ENCODE measurements around the gene LGALS16. TPM values are rescaled to one million over a fixed set of nuclear protein-coding genes. Genes with fewer than 3 reads are reported as not detected.

Gene LGALS16
- total RNA-seq, 1 experiment from 2014 or later = not detected

DNA sequence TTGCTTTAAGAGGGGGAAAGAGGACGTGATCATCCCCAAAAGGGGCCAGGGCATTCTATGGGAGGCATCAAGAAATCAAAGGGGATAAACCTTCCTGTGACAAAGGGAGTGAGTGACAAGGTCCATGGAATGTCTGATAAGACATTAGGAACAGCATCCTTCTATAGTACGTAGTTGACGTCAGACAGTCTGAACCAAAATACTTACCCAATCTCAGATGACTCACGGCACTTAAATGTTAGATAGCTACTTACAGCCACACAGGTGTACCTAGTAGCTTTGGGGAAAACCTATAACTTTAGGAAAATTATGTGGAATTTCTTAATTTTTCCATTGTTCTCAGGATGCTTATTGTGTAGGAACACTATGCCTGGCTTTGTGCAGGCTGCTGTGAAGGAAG lies 4.9 kb downstream of the LGALS16 start:
- Histone ChIP-seq H3K9ac (ENCODE audit: low read length) (no peak overlapping the region), H3K4me1 (ENCODE audit: control insufficient read depth in 1 of 2, insufficient read depth in 2 of 2, low read length in 2 of 2) (no peaks in the 10 kb centered on the region), H4K20me1 (ENCODE audit: insufficient read depth) (no peaks in the 10 kb centered on the region), H3K27ac (ENCODE audit: low read depth, low read length) (no peak overlapping the region), H3K27me3 (ENCODE audit: insufficient read depth, low read length) (peaks cover 38% of the 10 kb centered on the region), H3K9me2 (ENCODE audit: insufficient read depth) (no peaks in the 10 kb centered on the region), H3K9me3 (ENCODE audit: control insufficient read depth in 1 of 2, insufficient read depth in 1 of 2, low read depth in 1 of 2, low read length in 2 of 2) (no peaks in the 10 kb centered on the region), H3K4me3 (replicated peaks in 1 of 2; ENCODE audit: low read depth in 1 of 2, low read length in 2 of 2) (no peak overlapping the region), H3K36me3 (ENCODE audit: control insufficient read depth in 1 of 2, insufficient read depth in 2 of 2, low read length in 2 of 2) (no peaks in the 10 kb centered on the region; a peak in 1 of 4 replicates), H3K4me2 (ENCODE audit: low read length) (no peak overlapping the region), H3K79me2 (ENCODE audit: insufficient read depth, low read length) (no peaks in the 10 kb centered on the region), H2AFZ (ENCODE audit: low read depth, low read length, poor library complexity, severe bottlenecking) (no peak overlapping the region)
- RAD21 ChIA-PET (ENCODE audit: low non-redundant PET in 1 of 2, low total read pairs in 2 of 2, uncharacterized antibody in 2 of 2, unreplicated experiment in 2 of 2) = no interaction called here
- intact Hi-C loops (cut with micrococcal nuclease) = no loop called here
- TF ChIP-seq EZH2 (IDR thresholded peaks at IDR 0.05) (no peak), SRF (IDR thresholded peaks at IDR 0.05; ENCODE audit: low read depth) (no peak), JUND (IDR thresholded peaks at IDR 0.05) (no peak), TCF7L2 (IDR thresholded peaks at IDR 0.05; ENCODE audit: borderline replicate concordance, extremely low read depth, insufficient read depth, insufficient read length) (no peak), ZNF274 (IDR thresholded peaks at IDR 0.05; ENCODE audit: low read depth, low read length) (no peak), EZH2phosphoT487 (IDR thresholded peaks at IDR 0.05; ENCODE audit: borderline replicate concordance) (no peak), CEBPB (IDR thresholded peaks at IDR 0.05; ENCODE audit: low read depth) (no peak), ELF1 (IDR thresholded peaks at IDR 0.05; ENCODE audit: borderline replicate concordance, low read depth) (no peak), SIN3A (IDR thresholded peaks at IDR 0.05; ENCODE audit: low read depth) (no peak), CBX3 (IDR thresholded peaks at IDR 0.05; ENCODE audit: low read depth) (no peak), REST (IDR thresholded peaks at IDR 0.05; ENCODE audit: low read depth) (no peak), FOSL1 (IDR thresholded peaks at IDR 0.05; ENCODE audit: low read depth) (no peak)
- TF ChIP-seq, protein P1, sequence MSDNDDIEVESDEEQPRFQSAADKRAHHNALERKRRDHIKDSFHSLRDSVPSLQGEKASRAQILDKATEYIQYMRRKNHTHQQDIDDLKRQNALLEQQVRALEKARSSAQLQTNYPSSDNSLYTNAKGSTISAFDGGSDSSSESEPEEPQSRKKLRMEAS (IDR thresholded peaks at IDR 0.05) = no peak
- TF ChIP-seq, protein P2, sequence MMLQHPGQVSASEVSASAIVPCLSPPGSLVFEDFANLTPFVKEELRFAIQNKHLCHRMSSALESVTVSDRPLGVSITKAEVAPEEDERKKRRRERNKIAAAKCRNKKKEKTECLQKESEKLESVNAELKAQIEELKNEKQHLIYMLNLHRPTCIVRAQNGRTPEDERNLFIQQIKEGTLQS (IDR thresholded peaks at IDR 0.05) = no peak
- POLR2A ChIA-PET = no interaction called here
- CTCF ChIA-PET = interaction anchor here (0.5 kb wide), 1 partner anchor 109 kb away, joined by 3 read pairs; no protein-coding TSS in a partner anchor
- DNase-seq (ENCODE audit: low read depth, low spot score) = no peak
- no TSS peak for BruUV-seq (replicated peaks)
- no peak for ATAC-seq

All from HCT116 (cell line).